Caki2 (cell line): ENCODE measurements around the gene FBXO47. TPM values are rescaled to one million over a fixed set of nuclear protein-coding genes. Genes with fewer than 3 reads are reported as not detected.

Experiments
- DNase-seq: peaks from one replicate; pipeline ENCODE4 v3.0.0-alpha.2; 2015; ENCODE audit warnings: low read depth
- in situ Hi-C: cut with HindIII; loops from 2 replicates; pipeline ENCODE4 v1.10.0; 2016; ENCODE audit warnings: low sequenced_read_pairs, low pct_unique_long_range_greater_than_20kb, mixed read lengths
- total RNA-seq: library from RNA; depleted of rRNA; stranded (reverse); fragments of >200 nt; shearing (Covaris generic); gene quantifications from 2 replicates; pipeline ENCODE4 v1.2.3, GENCODE V29; 2014; ENCODE audit warnings: low replicate concordance; rRNA removed

The FBXO47 gene
- total RNA-seq, 1 experiment from 2014 or later = not detected

GRCh38 chr17:38893113-38893512 lies 74.1 kb downstream of the FBXO47 start:
- in situ Hi-C loops = no loop called here
- no peak for DNase-seq

- DNase-seq = no peak
- in situ Hi-C loops = no loop called here
These were observed 74.6 kb downstream of the FBXO47 start for GRCh38 chr17:38892620-38893019.

- in situ Hi-C loops = no loop called here
- DNase-seq = no peak
These were observed 75.1 kb downstream of the FBXO47 start for GRCh38 chr17:38892083-38892482.

- in situ Hi-C loops = no loop called here
These were observed 75.8 kb downstream of the FBXO47 start for GRCh38 chr17:38891441-38891840.

GRCh38 chr17:38890410-38890746 lies 76.8 kb downstream of the FBXO47 start:
- no peak for DNase-seq
- in situ Hi-C loops = no loop called here

More at GRCh38 chr17:38891441-38891840, 75.8 kb downstream of the FBXO47 start:
- no peak for DNase-seq

GRCh38 chr17:38889745-38890409 lies 77.3 kb downstream of the FBXO47 start:
- in situ Hi-C loops = no loop called here
- no peak for DNase-seq

- in situ Hi-C loops = no loop called here
- no peak for DNase-seq
These were observed 78.4 kb downstream of the FBXO47 start for GRCh38 chr17:38888842-38889241.

GRCh38 chr17:38886643-38887010 lies 80.6 kb downstream of the FBXO47 start:
- in situ Hi-C loops = no loop called here

More at GRCh38 chr17:38886643-38887010, 80.6 kb downstream of the FBXO47 start:
- DNase-seq = no peak

Other genes with a start within 250 kb of the FBXO47 start
- 13.0 and 23.0 TPM in 2 replicates for gene CISD3, start 237.1 kb downstream of the FBXO47 start, total RNA-seq
- 0.88 and 7.0 TPM in 2 replicates for gene PCGF2, start 219.1 kb downstream of the FBXO47 start, total RNA-seq
- gene PSMB3, start 214.7 kb downstream of the FBXO47 start, total RNA-seq = 364 and 410 TPM in 2 replicates
- 50.6 and 89.8 TPM in 2 replicates for gene PIP4K2B, start 167.8 kb downstream of the FBXO47 start, total RNA-seq
- gene CWC25, start 142.1 kb downstream of the FBXO47 start, total RNA-seq = 15.2 and 21.9 TPM in 2 replicates
- 1,156 and 1,210 TPM in 2 replicates for gene RPL23, start 113.7 kb downstream of the FBXO47 start, total RNA-seq
- gene LASP1, start 97.3 kb downstream of the FBXO47 start, total RNA-seq = 310 and 333 TPM in 2 replicates
- not detected in 2 replicates for gene PLXDC1, start 184.2 kb upstream of the FBXO47 start, total RNA-seq
- gene ARL5C, start 198.8 kb upstream of the FBXO47 start, total RNA-seq = not detected in 2 replicates
- gene CACNB1, start 230.3 kb upstream of the FBXO47 start, total RNA-seq = 2.1 and 3.4 TPM in 2 replicates
- gene RPL19, start 232.9 kb upstream of the FBXO47 start, total RNA-seq = 2,576 and 2,794 TPM in 2 replicates